Activated T-cell treated with anti-CD3 and anti-CD28 coated beads for 4 hours (primary cell): ENCODE results near the gene TUBD1.

ENCODE experiments used
- DNase-seq: peaks from one replicate; pipeline ENCODE4 v3.0.0-alpha.2; 2020

Gene TUBD1

GRCh38 chr17:59812139-59812538, 80.6 kb downstream of the TUBD1 start:
- no peak for DNase-seq

- DNase-seq = no peak
Observed at GRCh38 chr17:59811209-59811608, 81.5 kb downstream of the TUBD1 start.

GRCh38 chr17:59810894-59811153, 81.9 kb downstream of the TUBD1 start:
- no peak for DNase-seq
